HG03575 (cell line): ENCODE results near the gene TAP1.
"Not testable (repeated sequence)": the region's sequence is repeated elsewhere in the genome, so short reads cannot be mapped to it uniquely, and the experiment has no call there.

ENCODE experiments used
- ATAC-seq: cut with Tn5 transposase; IDR thresholded peaks from one replicate; pipeline ENCODE4 v1.9.1; 2021; ENCODE audit not compliant: unreplicated experiment, insufficient number of reproducible peaks, low FRiP score; ENCODE audit errors: extremely low read depth

The TAP1 gene

GRCh38 chr6:32853541-32854375, at the start of gene TAP1, which contains the start of gene PSMB9:
TSS of gene TAP1 (minus strand) at chr6:32853704. CDS start at chr6:32853636, 68 bp downstream.
TSS of gene PSMB9 (plus strand) at chr6:32854192. CDS start at chr6:32854230, 38 bp downstream.
- no peak for ATAC-seq

- no peak for ATAC-seq
These were observed 41.5 kb upstream of the TAP1 start for GRCh38 chr6:32895006-32895345.

GRCh38 chr6:32894085-32895005, 40.8 kb upstream of the TAP1 start:
- ATAC-seq = peak; percentile 87

GRCh38 chr6:32890831-32891230, 37.3 kb upstream of the TAP1 start:
- no peak for ATAC-seq

GRCh38 chr6:32889533-32889932, 36.0 kb upstream of the TAP1 start:
- no peak for ATAC-seq

GRCh38 chr6:32888576-32888975, 35.1 kb upstream of the TAP1 start:
- no peak for ATAC-seq

GRCh38 chr6:32887616-32888015, 34.1 kb upstream of the TAP1 start:
- ATAC-seq = no peak

- no peak for ATAC-seq
These were observed 33.3 kb upstream of the TAP1 start for GRCh38 chr6:32886681-32887383.

GRCh38 chr6:32885698-32886286, 32.3 kb upstream of the TAP1 start:
- no peak for ATAC-seq

- ATAC-seq = no peak
These were observed 30.3 kb upstream of the TAP1 start for GRCh38 chr6:32883789-32884188.

GRCh38 chr6:32882879-32883250, 29.4 kb upstream of the TAP1 start:
- ATAC-seq = no peak

- ATAC-seq = not testable (repeated sequence)
These were observed 27.5 kb upstream of the TAP1 start for GRCh38 chr6:32880962-32881361.

GRCh38 chr6:32879691-32880090, 26.2 kb upstream of the TAP1 start:
- ATAC-seq = no peak

- ATAC-seq = no peak
These were observed 23.1 kb upstream of the TAP1 start for GRCh38 chr6:32876603-32877002.

GRCh38 chr6:32873947-32874346, 20.4 kb upstream of the TAP1 start:
- not testable (repeated sequence) for ATAC-seq

- ATAC-seq = no peak
These were observed 14.8 kb upstream of the TAP1 start for GRCh38 chr6:32868257-32868788.

- no peak for ATAC-seq
These were observed 14.2 kb upstream of the TAP1 start for GRCh38 chr6:32867554-32868256.

GRCh38 chr6:32867022-32867477, 13.5 kb upstream of the TAP1 start:
- ATAC-seq = no peak
